Esophagus squamous epithelium (tissue), 4 donors: Measurements from ENCODE around the gene GNAL.

Source experiments
- POLR2A ChIP-seq, 4 donors: fragments of 450-650 bp; IDR thresholded peaks; one replicate each; pipeline ENCODE4 v1.6.1; 2017; ENCODE audit warnings: antibody characterized with exemption in 4 of 4, mild to moderate bottlenecking in 4 of 4, moderate library complexity in 3 of 4
- TF ChIP-seq, protein P1 (sequence below), 6 experiments: fragments of 450-650 bp in 4 of 6; fragments of 200-600 bp in 2 of 6; sonication (generic) in 2 of 6; IDR thresholded peaks; one replicate each; pipeline ENCODE4 v1.5.1; 2016 to 2019; ENCODE audit warnings: antibody characterized with exemption in 6 of 6, mild to moderate bottlenecking in 4 of 6, moderate library complexity in 4 of 6

DNA sequence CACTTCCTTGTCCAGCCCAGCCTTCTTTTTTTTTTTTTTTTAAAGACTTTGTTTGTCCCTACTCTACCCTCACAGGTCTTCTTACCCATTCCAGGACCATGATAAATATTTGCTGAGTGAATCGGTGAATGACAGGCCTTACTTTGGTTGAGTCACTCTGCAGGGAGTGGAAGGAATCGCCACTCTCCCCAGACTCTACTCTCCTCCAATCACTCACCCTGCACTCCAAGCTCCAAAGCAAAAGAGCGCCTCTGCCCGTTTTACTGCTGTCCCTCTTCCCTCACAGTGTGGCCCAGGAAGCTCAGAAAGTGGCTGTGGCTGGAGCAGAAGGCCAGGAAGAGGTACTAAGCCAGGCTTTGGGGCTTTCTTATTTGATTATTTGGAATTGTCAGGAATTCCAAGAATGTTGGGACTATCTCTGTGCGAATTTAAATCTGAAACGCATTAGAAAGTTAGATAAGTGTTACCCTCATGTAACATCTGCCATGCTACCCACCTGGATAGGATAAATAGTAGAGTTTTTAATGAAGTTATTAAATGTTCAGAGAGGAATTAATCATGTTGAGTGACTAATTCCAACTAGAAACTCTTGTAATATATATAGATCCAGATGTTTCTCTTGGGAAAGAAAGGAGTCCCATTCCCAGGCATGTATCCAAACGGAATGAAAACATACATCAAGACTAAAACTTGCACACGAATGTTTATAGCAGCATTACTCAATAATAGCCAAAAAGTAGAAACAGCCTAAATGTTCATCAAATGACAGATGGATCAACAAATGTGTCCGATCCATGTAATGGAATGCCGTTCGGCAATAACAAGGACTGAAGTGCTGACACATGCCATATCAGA lies 119.2 kb downstream of the GNAL start:
- TF ChIP-seq, protein P1, sequence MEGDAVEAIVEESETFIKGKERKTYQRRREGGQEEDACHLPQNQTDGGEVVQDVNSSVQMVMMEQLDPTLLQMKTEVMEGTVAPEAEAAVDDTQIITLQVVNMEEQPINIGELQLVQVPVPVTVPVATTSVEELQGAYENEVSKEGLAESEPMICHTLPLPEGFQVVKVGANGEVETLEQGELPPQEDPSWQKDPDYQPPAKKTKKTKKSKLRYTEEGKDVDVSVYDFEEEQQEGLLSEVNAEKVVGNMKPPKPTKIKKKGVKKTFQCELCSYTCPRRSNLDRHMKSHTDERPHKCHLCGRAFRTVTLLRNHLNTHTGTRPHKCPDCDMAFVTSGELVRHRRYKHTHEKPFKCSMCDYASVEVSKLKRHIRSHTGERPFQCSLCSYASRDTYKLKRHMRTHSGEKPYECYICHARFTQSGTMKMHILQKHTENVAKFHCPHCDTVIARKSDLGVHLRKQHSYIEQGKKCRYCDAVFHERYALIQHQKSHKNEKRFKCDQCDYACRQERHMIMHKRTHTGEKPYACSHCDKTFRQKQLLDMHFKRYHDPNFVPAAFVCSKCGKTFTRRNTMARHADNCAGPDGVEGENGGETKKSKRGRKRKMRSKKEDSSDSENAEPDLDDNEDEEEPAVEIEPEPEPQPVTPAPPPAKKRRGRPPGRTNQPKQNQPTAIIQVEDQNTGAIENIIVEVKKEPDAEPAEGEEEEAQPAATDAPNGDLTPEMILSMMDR (IDR thresholded peaks at IDR 0.05), result no peak
- TF ChIP-seq POLR2A (IDR thresholded peaks at IDR 0.05), result no peak
